NCI-H345 treated with DMSO at 0.1 percent for 48 hours (cell line): ENCODE results near the gene SLC35B1.
"Not testable (repeated sequence)": the region's sequence is repeated elsewhere in the genome, so short reads cannot be mapped to it uniquely, and the experiment has no call there.

ENCODE experiments used
- DNase-seq: peaks from one replicate; lab custom pipeline; 2025; ENCODE audit not compliant: unreplicated experiment; lab: John Stamatoyannopoulos, UW

Gene SLC35B1

DNA sequence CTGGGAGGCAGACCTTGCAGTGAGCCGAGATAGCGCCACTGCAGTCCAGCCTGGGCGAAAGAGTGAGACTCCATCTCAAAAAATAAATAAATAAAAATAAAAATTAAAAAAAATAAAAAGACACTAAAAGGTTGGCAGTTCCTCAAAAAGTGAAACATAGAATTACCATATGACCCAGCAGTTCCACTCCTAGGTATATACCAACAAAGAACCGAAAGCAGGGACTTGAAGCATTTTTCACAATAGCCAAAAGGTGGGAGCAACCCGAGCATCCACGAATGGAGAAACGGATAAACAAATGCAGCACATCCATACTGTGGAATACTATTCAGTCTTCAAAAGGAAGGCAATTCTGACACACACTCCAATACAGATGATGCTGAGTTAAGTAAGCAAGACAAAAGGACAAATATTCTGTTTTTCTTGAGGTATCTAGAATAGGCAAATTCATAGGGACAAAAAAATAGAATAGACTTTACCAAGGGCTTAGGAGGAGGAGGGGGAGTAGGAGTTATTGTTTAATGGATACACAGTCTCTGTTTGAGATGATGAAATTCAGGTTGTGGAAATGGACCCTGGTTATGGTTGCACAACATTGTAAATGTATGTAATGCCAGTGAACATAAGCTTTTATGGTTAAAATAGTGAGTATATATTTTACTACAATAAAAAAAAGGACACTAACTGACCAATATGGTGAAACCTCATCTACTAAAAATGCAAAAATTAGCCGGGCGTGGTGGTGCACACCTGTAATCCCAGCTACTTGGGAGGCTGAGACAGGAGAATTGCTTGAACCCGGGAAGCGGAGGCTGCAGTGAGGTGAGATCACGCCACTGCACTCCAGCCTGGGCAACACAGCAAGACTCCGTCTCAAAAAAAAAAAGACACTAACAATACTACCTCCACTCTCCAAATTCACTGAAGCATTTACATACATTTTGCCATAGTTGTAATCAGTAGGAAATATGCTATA is 27.0 kb upstream of the SLC35B1 start:
- DNase-seq, result no peak

DNA sequence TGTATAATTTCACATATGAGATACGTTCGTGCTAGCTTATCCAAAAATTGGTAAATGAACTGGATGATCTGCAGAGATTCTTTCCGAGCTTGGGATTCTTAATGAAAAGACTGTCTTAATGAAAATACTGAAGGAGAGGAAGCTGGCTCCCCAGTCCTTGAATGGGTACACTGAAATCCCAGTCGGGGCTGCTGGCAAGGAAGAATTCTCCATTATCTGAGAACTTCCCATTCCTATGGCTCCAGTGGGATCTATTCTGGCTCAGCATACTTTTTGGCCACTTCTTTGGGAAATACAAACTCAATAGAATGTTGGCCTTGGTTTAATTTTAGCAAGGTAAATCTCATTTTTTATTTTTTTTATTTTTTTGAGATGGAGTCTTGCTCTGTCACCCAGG is 23.7 kb upstream of the SLC35B1 start:
- DNase-seq, result no peak

DNA sequence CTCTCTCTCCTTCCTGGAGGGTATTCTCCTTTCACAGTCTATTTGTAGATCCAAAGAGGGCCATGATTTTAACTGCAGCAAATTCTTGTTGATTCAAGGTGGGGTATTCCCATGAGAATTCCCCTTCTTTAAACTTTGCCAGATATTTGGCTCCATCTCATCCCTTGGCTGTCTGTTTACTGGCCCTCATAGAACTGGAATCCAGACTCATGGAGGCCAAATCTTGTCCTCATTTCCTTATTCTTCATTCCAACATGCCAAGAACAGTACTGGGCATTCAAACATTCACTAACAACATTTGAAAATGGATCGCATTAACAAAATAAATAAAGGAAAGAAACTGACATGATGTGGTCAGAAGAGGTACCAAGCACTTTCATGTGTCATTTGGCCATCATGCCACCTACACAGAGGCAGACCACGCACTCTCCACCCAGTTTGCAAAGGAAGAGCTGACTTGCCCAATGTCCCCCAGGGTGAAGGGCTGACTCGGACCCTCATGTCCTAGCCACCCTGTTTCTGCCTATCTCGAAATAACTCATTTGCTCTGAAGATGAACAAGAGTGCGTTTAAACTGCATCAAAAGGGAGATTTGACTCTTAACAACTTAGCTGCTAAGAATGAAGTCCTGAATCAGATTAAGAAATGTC is 23.1 kb upstream of the SLC35B1 start:
- no peak for DNase-seq

DNA sequence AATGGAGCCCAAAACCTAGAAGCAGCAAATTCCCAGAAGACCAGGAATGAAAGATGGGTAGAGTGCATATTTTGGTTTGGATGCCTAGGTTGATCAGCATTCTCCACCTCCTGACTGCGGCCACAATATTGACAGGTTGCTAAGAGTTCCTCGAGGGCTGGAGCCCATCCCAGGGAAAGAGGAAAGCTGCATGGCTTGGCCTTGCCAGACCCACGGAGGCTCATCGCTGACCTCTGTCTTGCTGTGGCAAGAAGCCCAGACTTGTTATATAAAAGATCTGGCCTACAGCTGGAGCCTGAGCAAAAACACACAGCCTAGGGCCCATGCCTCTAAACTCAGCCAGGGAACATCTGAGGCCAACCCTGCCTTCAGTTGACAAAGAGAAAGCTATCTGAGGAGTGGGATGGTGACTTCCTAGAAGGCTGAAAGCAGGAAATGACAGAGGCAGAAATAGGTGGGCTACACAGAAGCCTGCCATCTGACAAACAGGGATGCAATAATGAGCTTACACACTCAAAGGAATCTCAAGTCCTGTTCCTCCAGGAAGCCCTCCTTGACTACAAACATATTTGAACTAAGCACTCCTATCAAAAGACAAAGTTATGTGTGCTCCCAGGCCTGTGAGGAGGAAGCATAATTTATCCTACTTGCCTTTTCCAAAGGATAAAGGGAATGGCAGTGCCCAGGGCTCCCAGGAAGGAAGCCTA is 22.5 kb upstream of the SLC35B1 start:
- no peak for DNase-seq

DNA sequence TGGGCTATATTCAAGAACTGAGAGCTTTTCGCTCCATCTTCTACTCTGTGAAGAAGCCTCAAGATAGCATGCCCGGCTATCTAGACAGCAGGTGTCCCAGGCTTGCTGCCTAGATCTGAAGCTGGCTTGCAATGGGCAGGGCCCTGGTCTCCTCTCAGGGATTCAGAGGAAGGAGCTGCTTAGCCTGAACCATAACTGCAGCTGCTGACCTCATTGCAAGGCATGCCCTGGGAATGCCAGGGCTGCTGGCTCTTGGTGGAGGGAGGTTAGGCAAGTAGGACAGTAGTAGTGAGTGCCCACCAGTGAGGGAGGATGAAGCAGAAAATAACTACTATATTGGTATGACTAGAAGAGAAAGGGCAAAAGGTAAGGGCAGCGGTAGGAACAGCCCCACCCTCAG is 21.3 kb upstream of the SLC35B1 start:
- no peak for DNase-seq

DNA sequence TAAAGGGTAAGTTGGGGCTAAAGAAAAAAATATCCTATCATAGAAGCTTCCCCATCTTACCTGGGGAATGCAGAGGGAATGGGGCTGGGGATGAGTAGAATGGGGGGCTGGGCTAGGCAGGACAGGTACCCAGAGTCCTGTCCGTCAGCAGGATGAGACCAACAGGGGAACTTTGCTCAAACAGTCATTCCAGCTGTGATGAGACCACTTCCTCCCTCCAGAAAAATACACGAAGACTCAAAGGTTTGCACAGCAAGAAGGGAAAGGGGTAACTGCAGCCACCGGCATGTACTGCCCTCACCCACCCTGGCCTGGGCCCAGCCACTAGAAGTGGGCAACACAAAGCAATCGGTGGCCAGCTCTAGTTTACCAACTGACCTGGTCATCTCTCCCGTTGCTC is 20.7 kb upstream of the SLC35B1 start:
- DNase-seq, result no peak

DNA sequence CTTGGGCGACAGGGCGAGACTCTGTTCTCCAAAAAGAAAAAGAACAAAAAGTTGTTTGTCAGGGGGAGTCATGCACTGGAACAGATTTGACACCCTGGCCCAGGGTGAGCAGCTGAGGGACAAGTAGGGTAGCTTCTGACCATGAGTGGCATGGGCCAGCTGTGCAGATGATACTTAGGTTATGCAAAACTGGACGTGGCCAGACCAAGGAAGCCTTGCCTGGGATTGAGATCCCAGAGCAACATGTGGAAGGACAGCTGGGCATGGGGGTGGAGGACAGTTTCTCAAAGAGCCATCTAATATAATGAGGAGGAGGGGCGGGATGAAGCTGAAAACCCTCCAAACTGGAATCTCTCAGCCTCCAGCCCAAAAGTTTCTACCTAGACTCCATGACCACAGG is 19.6 kb upstream of the SLC35B1 start:
- DNase-seq, result no peak

DNA sequence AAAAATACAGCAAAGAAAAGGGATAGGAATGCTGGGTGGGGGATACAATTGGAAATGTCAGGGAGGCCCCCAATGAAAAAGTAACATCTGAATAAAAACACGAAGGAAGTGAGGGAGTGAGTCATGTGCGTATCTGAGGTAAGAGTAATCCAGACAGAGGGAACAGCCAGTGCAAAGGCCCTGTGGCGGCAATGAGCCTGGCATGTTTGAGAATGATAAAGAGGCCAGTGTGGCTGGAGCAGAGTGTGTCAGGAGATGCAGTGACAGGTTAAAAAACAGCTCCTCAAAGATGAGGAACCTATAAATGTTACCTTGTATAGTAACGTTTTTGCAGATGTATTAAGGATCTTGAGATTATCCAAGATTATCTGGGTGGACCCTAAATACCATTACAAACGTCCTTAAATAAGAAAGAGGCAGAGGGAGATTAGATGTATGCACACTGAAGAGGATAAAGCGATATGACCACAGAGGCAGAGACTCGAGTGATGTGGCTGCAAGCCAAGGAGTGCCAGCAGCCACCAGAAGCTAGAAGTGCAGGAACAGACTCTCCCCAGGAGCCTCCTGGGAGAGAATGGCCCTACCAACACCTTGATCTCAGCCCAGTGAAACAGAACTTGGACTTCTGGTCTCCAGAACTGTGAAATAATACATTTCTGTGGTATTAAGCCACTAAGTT is 17.8 kb upstream of the SLC35B1 start:
- no peak for DNase-seq

DNA sequence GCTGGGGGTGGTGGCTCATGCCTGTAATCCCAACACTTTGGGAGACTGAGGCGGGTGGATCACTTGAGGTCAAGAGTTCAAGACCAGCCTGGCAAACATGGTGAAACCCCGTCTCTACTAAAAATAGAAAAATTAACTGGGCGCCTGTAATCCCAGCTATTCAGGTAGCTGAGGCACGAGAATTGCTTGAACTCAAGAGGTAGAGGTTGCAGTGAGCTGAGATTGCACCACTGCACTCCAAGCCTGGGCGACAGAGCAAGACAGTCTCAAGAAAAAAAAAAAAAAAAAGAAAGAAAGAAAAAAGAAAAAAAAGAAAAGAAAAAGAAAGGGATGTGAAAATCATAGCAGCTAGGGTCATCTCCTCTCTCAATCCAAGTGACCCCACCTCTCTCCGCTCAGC is 16.8 kb upstream of the SLC35B1 start:
- not testable (repeated sequence) for DNase-seq

DNA sequence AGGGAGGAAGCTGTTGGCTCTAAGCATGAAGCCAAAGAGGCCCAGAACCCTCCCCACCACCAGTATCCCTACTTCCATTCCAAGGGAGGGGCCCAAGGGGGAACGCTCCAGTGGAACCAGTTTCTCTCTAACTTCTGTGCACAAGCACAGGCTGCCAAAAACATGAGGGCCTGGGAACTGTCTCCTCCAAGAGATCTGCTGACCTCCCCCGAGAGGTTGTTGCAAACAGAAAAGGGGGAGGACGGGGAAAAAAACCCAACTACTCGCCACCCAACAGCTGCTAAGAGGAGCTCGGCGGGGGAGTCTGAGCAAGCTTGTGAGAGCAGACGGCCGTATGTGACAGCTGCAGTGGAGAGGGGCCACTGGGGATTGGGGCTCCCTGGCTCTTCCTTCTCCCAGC is 15.7 kb upstream of the SLC35B1 start:
- DNase-seq, result no peak

DNA sequence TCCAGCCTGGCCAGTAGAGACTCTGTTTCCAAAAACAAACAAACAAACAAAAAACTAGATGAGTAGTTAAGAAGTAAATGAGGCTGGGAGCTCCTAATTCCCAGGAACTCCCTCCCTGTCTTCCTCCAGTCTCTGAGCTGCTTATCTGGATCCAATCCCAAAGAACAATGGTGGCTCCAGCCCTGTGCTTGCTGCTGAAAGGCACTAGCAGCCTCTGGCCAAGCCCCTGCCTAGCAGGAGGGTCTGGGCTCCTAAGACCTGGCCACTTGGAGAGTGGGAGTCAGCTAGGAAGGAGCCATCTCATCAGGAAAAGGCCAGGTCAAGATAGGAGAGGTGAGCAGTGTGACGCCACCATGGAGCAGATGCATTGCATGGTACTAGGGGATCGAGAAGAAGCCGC is 14.3 kb upstream of the SLC35B1 start:
- no peak for DNase-seq

DNA sequence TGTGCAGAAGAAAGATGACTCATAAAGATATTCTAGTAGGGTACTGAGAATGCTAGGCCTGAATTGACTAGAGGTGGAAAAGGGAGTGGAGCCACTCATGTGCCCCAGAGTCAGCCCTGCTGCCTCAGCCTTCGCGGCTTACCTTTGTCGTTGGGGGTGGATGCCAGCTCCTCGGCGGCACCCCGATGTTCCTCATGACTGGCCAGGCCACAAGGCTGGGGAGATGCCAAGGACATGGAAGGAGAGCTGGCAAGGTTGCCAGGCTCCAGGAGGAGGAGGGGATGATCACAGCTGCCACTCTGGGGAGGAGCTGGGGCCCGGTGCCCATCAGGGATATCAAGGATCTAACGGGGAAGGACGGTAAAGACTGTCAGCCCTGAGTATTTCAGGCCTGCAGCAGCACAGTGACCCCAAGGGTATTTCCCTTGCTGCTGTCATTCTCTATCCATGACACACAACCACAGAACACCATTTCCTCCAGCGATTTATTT is 9.7 kb upstream of the SLC35B1 start:
- DNase-seq, result no peak

DNA sequence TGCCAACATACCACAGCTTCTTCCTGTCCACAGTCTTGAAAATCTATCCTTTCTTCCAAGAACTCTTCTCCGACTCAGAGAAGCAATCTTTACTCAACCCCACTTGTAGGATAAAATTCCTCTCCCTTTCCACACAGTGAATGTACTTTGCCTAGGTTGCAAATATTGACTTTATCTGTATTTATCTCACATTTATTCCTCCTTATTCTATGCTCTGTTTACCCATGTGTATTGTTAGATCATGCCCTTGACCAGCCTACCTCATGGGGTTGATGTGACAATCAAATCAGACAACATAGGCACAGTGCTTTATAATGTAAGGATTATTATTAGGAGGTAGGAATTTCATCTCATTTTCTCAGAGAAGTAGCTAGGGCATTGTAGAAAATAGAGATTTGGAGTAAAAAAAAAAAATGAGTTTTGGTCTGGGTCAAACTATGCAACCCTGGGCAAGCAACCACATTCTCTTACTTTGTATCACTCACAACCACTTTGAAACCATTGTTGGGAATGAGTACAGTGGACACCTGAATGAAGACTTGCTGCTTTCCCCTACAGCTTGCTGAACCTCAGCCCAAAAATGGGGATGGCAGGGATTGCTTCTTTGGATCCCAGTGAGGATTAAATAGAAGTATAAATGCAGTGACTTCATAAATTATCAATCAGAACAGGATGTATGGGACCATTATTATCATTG is 9.1 kb upstream of the SLC35B1 start:
- DNase-seq, result no peak

DNA sequence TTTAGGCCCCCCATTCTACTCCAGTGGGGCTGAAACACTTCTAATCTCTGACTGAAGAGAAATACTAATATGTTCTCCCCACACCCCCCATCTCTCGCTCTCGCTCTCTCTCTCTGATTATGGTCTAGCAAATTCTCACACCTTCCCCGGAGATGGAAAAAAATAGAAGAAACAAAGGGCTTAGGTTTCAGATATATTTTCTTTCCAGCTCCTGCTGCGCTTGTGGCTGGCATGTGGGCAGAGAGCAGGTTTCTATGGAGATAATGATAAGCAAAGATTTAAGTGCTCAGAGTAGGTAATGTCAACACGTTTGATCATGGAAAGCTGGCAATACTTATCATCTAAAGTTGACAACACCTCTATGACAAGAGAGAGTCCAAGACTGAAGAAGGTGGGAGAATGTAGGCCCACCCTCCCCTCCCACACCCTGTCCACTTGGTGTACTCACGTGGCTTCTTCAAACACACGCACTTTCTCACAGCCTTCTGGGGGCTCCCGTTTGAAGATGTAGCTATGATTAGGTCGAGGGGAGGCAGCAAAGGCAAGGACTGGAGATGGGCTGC is 8.0 kb upstream of the SLC35B1 start:
- no peak for DNase-seq

DNA sequence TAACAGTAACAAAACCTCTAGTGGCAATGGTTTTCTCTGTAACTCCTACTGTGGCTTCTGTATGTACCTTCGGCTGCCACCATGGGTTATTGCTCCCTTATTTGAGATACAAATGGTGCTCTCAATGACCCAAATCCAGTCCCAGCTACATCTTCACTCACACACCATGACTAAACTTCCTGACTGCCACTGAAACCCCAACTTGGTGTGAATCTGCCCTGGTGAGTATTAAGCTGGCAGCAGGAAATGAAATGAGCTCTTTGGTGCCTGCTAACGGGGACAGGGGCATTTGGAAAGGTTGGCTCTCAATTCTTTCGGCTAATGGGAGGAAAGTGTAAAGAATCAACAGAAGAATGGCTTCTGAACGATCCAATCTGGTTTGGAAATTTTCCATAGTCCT is 7.5 kb upstream of the SLC35B1 start:
- DNase-seq, result no peak

DNA sequence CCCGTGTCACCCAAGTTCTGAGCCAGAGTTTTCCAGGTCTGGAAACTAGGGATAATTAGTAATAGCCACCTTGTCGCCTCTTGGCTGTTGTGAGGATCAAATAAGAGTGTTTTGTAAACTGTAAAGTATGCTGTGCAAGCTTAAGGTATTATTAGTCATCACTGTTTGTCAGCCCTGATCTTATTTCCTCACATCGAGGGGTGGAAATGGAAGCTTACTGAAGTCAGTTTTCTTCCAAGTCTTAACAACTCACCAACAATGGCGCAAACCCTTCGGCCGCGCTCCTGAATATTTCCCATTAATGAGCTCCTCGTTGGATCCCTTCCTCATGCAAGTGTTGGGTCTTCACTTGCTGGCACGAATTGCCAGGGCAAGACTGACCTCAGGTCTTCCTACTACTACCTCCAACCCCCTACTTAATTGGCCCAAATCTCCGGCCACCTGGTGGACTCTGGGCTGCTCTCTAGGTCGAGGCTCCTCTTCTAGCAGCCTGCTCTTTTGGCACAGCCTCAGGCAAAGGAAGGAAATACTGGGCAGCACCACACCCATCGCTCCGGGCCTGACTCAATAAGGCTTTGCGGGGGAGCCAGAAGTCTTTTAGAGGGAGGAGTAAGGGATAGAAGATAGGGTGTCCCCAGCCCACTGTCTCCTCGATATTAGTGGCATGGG is 885 bp upstream of the SLC35B1 start:
- DNase-seq, result no peak

DNA sequence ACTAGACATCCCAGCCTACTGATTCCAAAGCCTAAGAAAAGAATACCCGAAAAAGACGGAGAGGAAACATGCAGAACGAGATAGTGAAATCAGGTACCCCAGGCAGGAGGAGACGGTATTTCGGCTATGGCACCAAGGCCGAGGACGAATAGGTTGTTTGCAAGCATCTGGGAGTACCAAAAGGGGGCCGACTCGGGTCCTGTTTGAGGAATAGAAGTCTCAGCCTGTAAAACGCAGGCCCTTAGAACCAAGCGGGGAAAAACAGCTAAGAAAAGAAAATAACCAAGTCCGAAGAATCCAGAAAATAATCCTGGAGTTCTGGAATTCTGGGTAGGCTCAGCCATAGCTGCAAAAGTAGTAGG is 537 bp downstream of the SLC35B1 start:
- no peak for DNase-seq

DNA sequence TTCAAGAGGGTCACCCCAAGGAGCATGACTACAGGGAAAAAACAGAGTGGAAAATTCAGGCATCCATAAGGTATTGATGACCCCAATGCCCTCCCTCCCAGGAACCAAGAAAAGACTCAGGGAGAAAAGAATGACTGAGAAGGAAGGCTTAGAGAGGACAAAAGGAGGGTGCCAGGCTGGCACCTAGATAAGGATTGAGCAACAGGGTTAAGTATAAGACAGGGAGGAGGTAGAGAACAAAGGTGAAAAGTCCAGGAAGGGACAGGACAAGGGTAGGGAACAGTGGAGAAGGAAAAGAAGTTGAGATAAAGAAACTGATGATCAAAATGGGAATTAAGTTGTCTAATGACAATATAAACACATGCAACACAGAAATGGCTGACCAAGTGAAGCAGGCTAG is 2.5 kb downstream of the SLC35B1 start:
- DNase-seq, result no peak

DNA sequence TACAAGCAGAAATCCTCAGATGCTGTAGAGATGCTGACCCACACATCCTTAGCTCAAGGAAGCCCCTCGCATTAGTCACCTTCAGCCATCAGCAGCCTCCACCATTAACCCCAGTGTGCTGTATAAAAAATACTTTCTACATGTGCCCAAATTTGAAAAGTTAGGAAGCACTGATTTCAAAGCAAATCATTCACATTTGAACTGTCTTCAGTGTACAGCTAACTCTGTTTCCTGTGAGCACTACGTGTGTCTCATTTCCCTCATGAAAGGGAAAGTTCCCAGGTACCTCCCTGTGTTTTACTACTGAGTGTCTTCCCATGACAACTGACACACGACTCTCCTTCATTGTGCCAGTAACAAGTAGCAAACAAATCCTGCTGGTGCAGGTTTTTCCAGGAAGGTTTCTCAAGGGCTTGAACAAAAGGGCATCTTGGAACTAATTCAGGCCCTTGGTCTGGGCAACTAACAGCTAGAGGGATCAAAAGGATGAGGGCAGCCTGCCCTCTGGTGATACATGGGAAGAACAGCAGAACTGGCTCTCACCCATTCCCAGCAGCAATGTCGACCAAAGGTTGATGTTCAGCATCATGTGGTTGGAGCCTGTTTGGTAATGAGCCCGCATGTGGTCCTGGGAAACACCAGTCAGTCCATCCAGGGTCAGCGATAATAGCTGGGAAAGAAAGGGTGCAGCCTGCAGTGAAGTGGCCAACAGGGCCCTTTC is 4.0 kb downstream of the SLC35B1 start:
- DNase-seq, result no peak
